DOHH2 (cell line): ENCODE data around the gene ERO1B.

Experiments used
- H3F3A ChIP-seq: fragments of 200-600 bp; sonication (generic), shearing (Covaris generic); 2 replicates; pipeline ENCODE4 v1.6.0; 2016; ENCODE audit warnings: antibody characterized with exemption, mild to moderate bottlenecking; ENCODE audit not compliant: control insufficient read depth, insufficient read depth
- H3K27ac ChIP-seq: fragments of 200-600 bp; sonication (generic); 2 replicates; pipeline ENCODE4 v1.5.1; 2014; ENCODE audit warnings: low read depth, mild to moderate bottlenecking, low read length, moderate library complexity
- H3K27me3 ChIP-seq: fragments of 200-600 bp; sonication (generic); 2 replicates; pipeline ENCODE4 v1.6.1; 2014; ENCODE audit warnings: mild to moderate bottlenecking, low read length, mixed read lengths; ENCODE audit not compliant: control insufficient read depth
- H3K36me3 ChIP-seq: fragments of 200-600 bp; sonication (generic); 2 replicates; pipeline ENCODE4 v1.6.1; 2014; ENCODE audit warnings: mild to moderate bottlenecking, low read length, moderate library complexity, mixed read lengths; ENCODE audit not compliant: control insufficient read depth
- H3K4me1 ChIP-seq: fragments of 200-600 bp; sonication (generic); 2 replicates; pipeline ENCODE4 v1.6.1; 2014; ENCODE audit warnings: mild to moderate bottlenecking, low read length, mixed read lengths; ENCODE audit not compliant: control insufficient read depth
- H3K4me2 ChIP-seq: fragments of 200-600 bp; sonication (generic); 2 replicates; pipeline ENCODE4 v1.6.0; 2014; ENCODE audit warnings: mild to moderate bottlenecking, low read length, moderate library complexity
- H3K4me3 ChIP-seq: fragments of 200-600 bp; sonication (generic); 2 replicates; pipeline ENCODE4 v1.5.1; 2014; ENCODE audit warnings: mild to moderate bottlenecking, low read length, mixed read lengths
- H3K79me2 ChIP-seq: fragments of 200-600 bp; sonication (generic); 2 replicates; pipeline ENCODE4 v1.6.1; 2014; ENCODE audit warnings: mild to moderate bottlenecking, low read length, mixed read lengths; ENCODE audit not compliant: control insufficient read depth
- H3K9me2 ChIP-seq: fragments of 200-600 bp; sonication (generic); replicated peaks from 2 replicates; pipeline ENCODE4 v1.6.1; 2014; ENCODE audit warnings: mild to moderate bottlenecking, low read length, mixed read lengths; ENCODE audit not compliant: control insufficient read depth
- H3K9me3 ChIP-seq: fragments of 200-600 bp; sonication (generic); 2 replicates; pipeline ENCODE4 v1.6.1; 2014; ENCODE audit warnings: antibody characterized with exemption, low read length, mixed read lengths; ENCODE audit not compliant: control insufficient read depth, insufficient read depth
- H4K20me1 ChIP-seq: fragments of 200-600 bp; sonication (generic); 2 replicates; pipeline ENCODE4 v1.6.0; 2014; ENCODE audit warnings: low read depth, mild to moderate bottlenecking, antibody characterized with exemption, low read length, moderate library complexity; ENCODE audit not compliant: control insufficient read depth, insufficient read depth
- CTCF ChIP-seq: fragments of 200-600 bp; sonication (generic); IDR thresholded peaks from one replicate; pipeline ENCODE4 v1.5.1; 2014; ENCODE audit warnings: antibody characterized with exemption, mild to moderate bottlenecking, low read depth, low read length; ENCODE audit not compliant: poor library complexity, severe bottlenecking
- EZH2phosphoT487 ChIP-seq: fragments of 200-600 bp; sonication (generic); IDR thresholded peaks from 2 replicates; pipeline ENCODE4 v1.6.1; 2017; ENCODE audit warnings: borderline replicate concordance, mild to moderate bottlenecking, antibody characterized with exemption, low read length, moderate library complexity, mixed read lengths

ERO1B gene

GRCh38 chr1:236320671-236321070 is 38.9 kb upstream of the ERO1B start:
- H3K27me3 ChIP-seq: no peaks in the 10 kb centered on the region

GRCh38 chr1:236320214-236320613 is 38.5 kb upstream of the ERO1B start:
- no peak overlapping the region for H3K27ac ChIP-seq

More at GRCh38 chr1:236320671-236321070, 38.9 kb upstream of the ERO1B start:
- H3K36me3 ChIP-seq: no peaks in the 10 kb centered on the region
- TF ChIP-seq CTCF (no peak), EZH2phosphoT487 (no peak)
- H3K27ac ChIP-seq: no peak overlapping the region
- H3K79me2 ChIP-seq: no peaks in the 10 kb centered on the region
- no peaks in the 10 kb centered on the region for H4K20me1 ChIP-seq
- H3K4me1 ChIP-seq: no peaks in the 10 kb centered on the region
- peaks cover 18% of the 10 kb centered on the region for H3K9me3 ChIP-seq
- no peaks in the 10 kb centered on the region for H3F3A ChIP-seq
- H3K4me3 ChIP-seq: no peak overlapping the region
- no peak overlapping the region for H3K4me2 ChIP-seq
- no peaks in the 10 kb centered on the region for H3K9me2 ChIP-seq

GRCh38 chr1:236316437-236316836 is 34.7 kb upstream of the ERO1B start:
- Histone ChIP-seq H3K9me2 (no peaks in the 10 kb centered on the region), H3K36me3 (no peaks in the 10 kb centered on the region), H4K20me1 (no peaks in the 10 kb centered on the region), H3K4me3 (no peak overlapping the region), H3K4me2 (no peak overlapping the region), H3K79me2 (no peaks in the 10 kb centered on the region), H3K4me1 (peaks cover 5% of the 10 kb centered on the region), H3F3A (no peaks in the 10 kb centered on the region), H3K27me3 (no peaks in the 10 kb centered on the region), H3K27ac (no peak overlapping the region), H3K9me3 (no peaks in the 10 kb centered on the region)
- TF ChIP-seq EZH2phosphoT487 (no peak), CTCF (no peak)

More at GRCh38 chr1:236320214-236320613, 38.5 kb upstream of the ERO1B start:
- Histone ChIP-seq H3F3A (no peaks in the 10 kb centered on the region), H3K9me2 (no peaks in the 10 kb centered on the region), H3K36me3 (no peaks in the 10 kb centered on the region), H3K79me2 (no peaks in the 10 kb centered on the region), H3K4me3 (no peak overlapping the region), H3K9me3 (peaks cover 18% of the 10 kb centered on the region), H3K4me1 (no peaks in the 10 kb centered on the region), H4K20me1 (no peaks in the 10 kb centered on the region), H3K4me2 (no peak overlapping the region), H3K27me3 (no peaks in the 10 kb centered on the region)
- TF ChIP-seq EZH2phosphoT487: no peak
- TF ChIP-seq CTCF: no peak
